ENCODE data around the gene FAM120AOS.

FAM120AOS gene

GRCh38 chr9:93452710-93453046 is 703 bp downstream of the FAM120AOS start:
- H2BK12ac ChIP-seq (ENCODE audit: low read length in 2 of 2) = no peak overlapping the region
- no peaks in the 10 kb centered on the region for H3K9me3 ChIP-seq (ENCODE audit: control insufficient read depth, low read length)
- H3K4me2 ChIP-seq (ENCODE audit: low read length, poor library complexity, severe bottlenecking) = peak overlapping the region; percentile 73
- H3K14ac ChIP-seq (ENCODE audit: low read length in 2 of 2) = no peak overlapping the region
- WGBS = 0% methylated on average over 10 of the region's 10 CpGs
- H3K36me3 ChIP-seq (ENCODE audit: control insufficient read depth in 1 of 2, insufficient read depth in 2 of 2, low read depth in 1 of 2, low read length in 2 of 2) = peaks cover 5 to 12% of the 10 kb centered on the region in 2 experiments
- no peak overlapping the region for H2BK120ac ChIP-seq (ENCODE audit: low read depth, low read length)
- H3K9ac ChIP-seq (ENCODE audit: low read length) = peak overlapping the region; percentile 96
- H3K27me3 ChIP-seq (ENCODE audit: control insufficient read depth in 1 of 2, insufficient read depth in 1 of 2, low read length in 2 of 2) = no peaks in the 10 kb centered on the region
- no peak overlapping the region for H2AK5ac ChIP-seq (ENCODE audit: low read length, severe bottlenecking)
- H4K8ac ChIP-seq (ENCODE audit: low read length) = peak overlapping the region; percentile 66
- peak overlapping the region in 1 of 2 experiments; percentile 86 for H3K23ac ChIP-seq (ENCODE audit: low read length in 2 of 2)
- peaks cover under 1% of the 10 kb centered on the region for H3K79me1 ChIP-seq (replicated peaks; ENCODE audit: low read length, poor library complexity, severe bottlenecking)
- peak overlapping the region; percentile 36 for H4K91ac ChIP-seq (ENCODE audit: low read length)
- no peak overlapping the region for H2BK5ac ChIP-seq (ENCODE audit: low read depth, low read length, poor library complexity, severe bottlenecking)
- peak overlapping the region; percentile 27 for H3K27ac ChIP-seq (ENCODE audit: low read length, poor library complexity, severe bottlenecking)
- peak overlapping the region; percentile 93 to 98 for H3K4me3 ChIP-seq (ENCODE audit: insufficient read depth in 1 of 2, low read depth in 1 of 2, low read length in 2 of 2)
- peak overlapping the region; percentile 69 to 99 for H3K18ac ChIP-seq (ENCODE audit: low read depth in 1 of 2, low read length in 2 of 2)
- H3K4ac ChIP-seq (ENCODE audit: low read depth in 1 of 2, low read length in 2 of 2) = peak overlapping the region; percentile 98 to 99
- no peak for DNase-seq
- peaks cover 4% of the 10 kb centered on the region for H3K4me1 ChIP-seq (ENCODE audit: control insufficient read depth, insufficient read depth, low read depth, low read length)
- no peak overlapping the region for H2BK15ac ChIP-seq (ENCODE audit: low read depth, poor library complexity, severe bottlenecking)
- H2AFZ ChIP-seq (ENCODE audit: low read depth, low read length) = no peak overlapping the region

DNA sequence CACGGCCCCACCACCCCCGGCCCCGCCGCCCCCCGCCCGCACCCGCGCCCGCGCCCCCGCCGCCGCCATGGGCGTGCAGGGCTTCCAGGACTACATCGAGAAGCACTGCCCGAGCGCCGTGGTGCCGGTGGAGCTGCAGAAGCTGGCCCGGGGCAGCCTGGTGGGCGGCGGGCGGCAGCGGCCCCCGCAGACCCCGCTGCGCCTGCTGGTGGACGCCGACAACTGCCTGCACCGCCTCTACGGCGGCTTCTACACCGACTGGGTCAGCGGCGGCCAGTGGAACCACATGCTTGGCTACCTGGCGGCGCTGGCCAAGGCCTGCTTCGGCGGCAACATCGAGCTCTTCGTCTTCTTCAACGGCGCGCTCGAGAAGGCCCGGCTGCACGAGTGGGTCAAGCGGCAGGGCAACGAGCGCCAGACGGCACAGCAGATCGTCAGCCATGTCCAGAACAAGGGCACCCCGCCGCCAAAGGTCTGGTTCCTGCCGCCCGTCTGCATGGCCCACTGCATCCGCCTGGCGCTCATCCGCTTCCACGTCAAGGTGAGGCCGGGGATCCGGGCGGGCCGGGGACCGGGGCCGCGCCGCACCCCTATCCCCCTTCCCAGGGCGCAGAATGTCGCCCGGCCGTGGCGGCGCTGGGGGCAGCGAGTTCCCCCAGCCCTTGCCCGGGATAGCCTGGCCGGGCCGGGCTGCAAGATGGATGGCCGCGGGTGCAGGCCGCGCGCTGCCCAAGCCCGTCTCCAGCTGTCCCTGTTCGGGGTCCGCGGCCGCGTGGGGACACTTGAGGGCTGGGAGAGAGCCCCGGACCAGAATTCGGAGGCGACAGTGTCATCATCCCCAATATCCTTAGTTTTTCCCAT is 1.3 kb downstream of the FAM120AOS start:
- peak overlapping the region; percentile 69 to 99 for H3K18ac ChIP-seq (ENCODE audit: low read depth in 1 of 2, low read length in 2 of 2)
- H3K36me3 ChIP-seq (ENCODE audit: control insufficient read depth in 1 of 2, insufficient read depth in 2 of 2, low read depth in 1 of 2, low read length in 2 of 2) = peaks cover 6 to 18% of the 10 kb centered on the region in 2 experiments
- no peak overlapping the region for H2AK5ac ChIP-seq (ENCODE audit: low read length, severe bottlenecking)
- H3K9ac ChIP-seq (ENCODE audit: low read length) = peak overlapping the region; percentile 96
- H3K4me1 ChIP-seq (ENCODE audit: control insufficient read depth, insufficient read depth, low read depth, low read length) = peaks cover 4% of the 10 kb centered on the region
- H3K4me3 ChIP-seq (ENCODE audit: insufficient read depth in 1 of 2, low read depth in 1 of 2, low read length in 2 of 2) = peak overlapping the region; percentile 93 to 98
- peak overlapping the region; percentile 90 for H2AFZ ChIP-seq (ENCODE audit: low read depth, low read length)
- peak overlapping the region in 1 of 2 experiments; percentile 77 for H2BK12ac ChIP-seq (ENCODE audit: low read length in 2 of 2)
- peak overlapping the region; percentile 93 for H2BK15ac ChIP-seq (ENCODE audit: low read depth, poor library complexity, severe bottlenecking)
- H3K9me3 ChIP-seq (ENCODE audit: control insufficient read depth, low read length) = no peaks in the 10 kb centered on the region
- peak overlapping the region; percentile 76 for H3K27ac ChIP-seq (ENCODE audit: low read length, poor library complexity, severe bottlenecking)
- DNase-seq = peak; percentile 60
- H3K14ac ChIP-seq (ENCODE audit: low read length in 2 of 2) = peak overlapping the region; percentile 63 to 99
- no peaks in the 10 kb centered on the region for H3K27me3 ChIP-seq (ENCODE audit: control insufficient read depth in 1 of 2, insufficient read depth in 1 of 2, low read length in 2 of 2)
- H3K4ac ChIP-seq (ENCODE audit: low read depth in 1 of 2, low read length in 2 of 2) = peak overlapping the region; percentile 98 to 99
- H2BK5ac ChIP-seq (ENCODE audit: low read depth, low read length, poor library complexity, severe bottlenecking) = peak overlapping the region; percentile 20
- H3K23ac ChIP-seq (ENCODE audit: low read length in 2 of 2) = peak overlapping the region in 1 of 2 experiments; percentile 99
- peak overlapping the region; percentile 73 for H3K4me2 ChIP-seq (ENCODE audit: low read length, poor library complexity, severe bottlenecking)
- H4K91ac ChIP-seq (ENCODE audit: low read length) = peak overlapping the region; percentile 91
- WGBS = 1% methylated on average over 68 of the region's 92 CpGs
- H3K79me1 ChIP-seq (replicated peaks; ENCODE audit: low read length, poor library complexity, severe bottlenecking) = peaks cover 2% of the 10 kb centered on the region
- peak overlapping the region; percentile 81 for H2BK120ac ChIP-seq (ENCODE audit: low read depth, low read length)
- peak overlapping the region; percentile 86 for H4K8ac ChIP-seq (ENCODE audit: low read length)

DNA sequence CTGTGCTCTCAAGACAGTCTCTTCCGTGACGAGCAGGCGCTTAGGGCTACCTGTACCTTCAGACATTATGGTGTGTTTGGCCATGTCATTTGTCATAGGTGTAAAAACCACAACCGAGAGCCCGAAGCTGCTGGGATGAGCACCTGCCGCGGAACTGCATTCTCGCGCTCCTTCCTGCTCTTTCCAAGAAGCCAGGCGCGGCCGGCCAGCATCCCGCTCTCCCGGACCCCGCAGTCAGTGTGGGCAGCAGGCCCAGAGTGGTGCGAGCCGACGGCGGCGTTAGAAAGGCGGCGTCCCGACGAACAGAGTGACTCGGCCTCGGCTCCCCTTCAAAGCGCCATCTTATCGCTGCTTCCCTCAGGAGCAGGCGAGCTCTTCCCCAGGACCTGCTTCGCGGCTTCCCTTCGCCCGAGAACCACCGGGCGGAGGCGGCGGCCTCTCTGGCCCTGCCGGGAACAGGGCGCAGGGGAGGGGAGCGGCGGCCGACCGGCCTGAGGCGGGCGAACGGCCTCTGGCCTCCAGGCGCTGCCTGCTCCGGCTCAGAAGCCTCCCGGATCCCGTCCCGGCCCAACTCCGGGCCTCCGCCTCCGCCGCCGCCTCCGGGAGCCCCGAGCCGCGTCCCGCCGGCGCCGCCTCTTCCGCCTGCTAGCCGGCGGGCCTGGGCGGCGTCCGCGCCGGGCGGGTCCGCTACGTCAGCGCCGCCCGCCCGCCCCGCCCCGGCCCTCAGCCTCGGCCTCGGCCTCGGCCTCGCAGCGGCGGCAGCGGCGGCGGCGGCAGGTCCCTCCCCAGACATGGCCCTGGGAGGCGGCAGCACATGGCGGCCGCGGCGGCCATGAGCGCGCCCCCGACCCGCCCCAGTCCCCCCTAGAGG is 2.2 kb downstream of the FAM120AOS start, which contains the start of gene FAM120A:
TSS of gene FAM120A (plus strand) at position 741 of the 871 bp plus-strand sequence. CDS start 231 bp downstream, outside the sequence.
- peak; percentile 79 for DNase-seq
- Histone ChIP-seq H3K4me2 (ENCODE audit: low read length, poor library complexity, severe bottlenecking) (peak within 1 kb of the TSS; percentile 84), H3K36me3 (ENCODE audit: control insufficient read depth in 1 of 2, insufficient read depth in 2 of 2, low read depth in 1 of 2, low read length in 2 of 2) (peaks cover 11 to 27% of the 10 kb centered on the region in 2 experiments), H3K79me1 (replicated peaks; ENCODE audit: low read length, poor library complexity, severe bottlenecking) (peaks cover 2% of the 10 kb centered on the region), H2BK5ac (ENCODE audit: low read depth, low read length, poor library complexity, severe bottlenecking) (peak within 1 kb of the TSS; percentile 20), H2BK12ac (ENCODE audit: low read length in 2 of 2) (peak within 1 kb of the TSS in 1 of 2 experiments; percentile 77), H3K23ac (ENCODE audit: low read length in 2 of 2) (peak within 1 kb of the TSS in 1 of 2 experiments; percentile 99), H3K4me1 (ENCODE audit: control insufficient read depth, insufficient read depth, low read depth, low read length) (peaks cover 4% of the 10 kb centered on the region), H4K8ac (ENCODE audit: low read length) (peak within 1 kb of the TSS; percentile 86), H3K27me3 (ENCODE audit: control insufficient read depth in 1 of 2, insufficient read depth in 1 of 2, low read length in 2 of 2) (no peaks in the 10 kb centered on the region), H3K18ac (ENCODE audit: low read depth in 1 of 2, low read length in 2 of 2) (peak within 1 kb of the TSS; percentile 87 to 99), H3K9me3 (ENCODE audit: control insufficient read depth, low read length) (no peaks in the 10 kb centered on the region), H2AFZ (ENCODE audit: low read depth, low read length) (peak within 1 kb of the TSS; percentile 90), H4K91ac (ENCODE audit: low read length) (peak within 1 kb of the TSS; percentile 91), H3K4ac (ENCODE audit: low read depth in 1 of 2, low read length in 2 of 2) (peak within 1 kb of the TSS; percentile 98 to 99), H3K9ac (ENCODE audit: low read length) (peak within 1 kb of the TSS; percentile 96), H3K14ac (ENCODE audit: low read length in 2 of 2) (peak within 1 kb of the TSS; percentile 63 to 99), H3K27ac (ENCODE audit: low read length, poor library complexity, severe bottlenecking) (peak within 1 kb of the TSS; percentile 76), H3K4me3 (ENCODE audit: insufficient read depth in 1 of 2, low read depth in 1 of 2, low read length in 2 of 2) (peak within 1 kb of the TSS; percentile 93 to 99), H2BK15ac (ENCODE audit: low read depth, poor library complexity, severe bottlenecking) (peak within 1 kb of the TSS; percentile 93), H2BK120ac (ENCODE audit: low read depth, low read length) (peak within 1 kb of the TSS; percentile 81), H2AK5ac (ENCODE audit: low read length, severe bottlenecking) (no peak within 1 kb of the TSS)
- under 1% methylated on average over 36 of the region's 100 CpGs for WGBS

All from mesenchymal stem cell (in vitro differentiated cells and primary cell).